Keratinocyte (primary cell): ENCODE measurements around the gene RARA. TPM values are rescaled to one million over a fixed set of nuclear protein-coding genes. Genes with fewer than 3 reads are reported as not detected.
"Not testable (repeated sequence)": the region's sequence is repeated elsewhere in the genome, so short reads cannot be mapped to it uniquely, and the experiment has no call there.

Source experiments
- DNase-seq: peaks from one replicate; pipeline ENCODE4 v3.0.0-alpha.2; 2011; ENCODE audit warnings: low read depth, missing footprints, low spot score
- FAIRE-seq: peaks from 2 replicates; lab custom pipeline; 2011; peaks lifted over from hg19 to GRCh38; lab: Jason Lieb, UNC
- H2AFZ ChIP-seq: 2 replicates; pipeline ENCODE4 v1.6.0; 2012; ENCODE audit warnings: low read length, control low read depth, inconsistent platforms; ENCODE audit not compliant: control insufficient read depth
- H3K27ac ChIP-seq: 2 replicates; pipeline ENCODE4 v1.5.1; 2011; ENCODE audit warnings: low read length; ENCODE audit not compliant: control insufficient read depth, insufficient read depth
- H3K27me3 ChIP-seq: 3 replicates; pipeline ENCODE4 v1.6.0; 2011; ENCODE audit warnings: low read length; ENCODE audit not compliant: control insufficient read depth, insufficient read depth; ENCODE audit errors: extremely low read depth
- H3K36me3 ChIP-seq, 2 experiments: 2 replicates in 1 of 2; 3 replicates in 1 of 2; pipeline ENCODE4 v1.5.1; 2011; ENCODE audit warnings: low read length in 2 of 2, mild to moderate bottlenecking in 1 of 2; ENCODE audit not compliant: control insufficient read depth in 2 of 2, insufficient read depth in 2 of 2; ENCODE audit errors: extremely low read depth in 1 of 2
- H3K4me1 ChIP-seq: 3 replicates; pipeline ENCODE4 v1.5.1; 2011; ENCODE audit warnings: low read length; ENCODE audit not compliant: control insufficient read depth, insufficient read depth; ENCODE audit errors: extremely low read depth
- H3K4me2 ChIP-seq: 3 replicates; pipeline ENCODE4 v1.6.0; 2011; ENCODE audit warnings: low read depth, low read length; ENCODE audit not compliant: control insufficient read depth, insufficient read depth; ENCODE audit errors: extremely low read depth
- H3K4me3 ChIP-seq, 3 experiments: fragments of 200-600 bp in 1 of 3; sonication (generic) in 1 of 3; 2 replicates in 2 of 3; 3 replicates in 1 of 3; pipeline ENCODE4 v1.5.1; 2011 to 2016; ENCODE audit warnings: low read length in 3 of 3, mild to moderate bottlenecking in 3 of 3, control low read depth in 2 of 3, inconsistent platforms in 1 of 3, low read depth in 1 of 3, mixed read lengths in 1 of 3, mixed run types in 1 of 3, moderate library complexity in 1 of 3; ENCODE audit not compliant: control insufficient read depth in 2 of 3, insufficient read depth in 2 of 3; ENCODE audit errors: extremely low read depth in 1 of 3
- H3K79me2 ChIP-seq: 2 replicates; pipeline ENCODE4 v1.6.0; 2012; ENCODE audit warnings: low read length; ENCODE audit not compliant: control insufficient read depth, insufficient read depth
- H3K9ac ChIP-seq: 3 replicates; pipeline ENCODE4 v1.6.0; 2011; ENCODE audit warnings: low read length; ENCODE audit not compliant: control insufficient read depth, insufficient read depth; ENCODE audit errors: extremely low read depth
- H3K9me1 ChIP-seq: 3 replicates; pipeline ENCODE4 v1.6.0; 2011; ENCODE audit warnings: low read length; ENCODE audit not compliant: control insufficient read depth, insufficient read depth; ENCODE audit errors: extremely low read depth
- H3K9me3 ChIP-seq: 2 replicates; pipeline ENCODE4 v1.5.1; 2012; ENCODE audit warnings: low read depth, low read length; ENCODE audit not compliant: control insufficient read depth
- H4K20me1 ChIP-seq: 3 replicates; pipeline ENCODE4 v1.6.0; 2011; ENCODE audit warnings: low read length; ENCODE audit not compliant: control insufficient read depth, insufficient read depth; ENCODE audit errors: extremely low read depth
- CTCF ChIP-seq, 3 experiments: IDR thresholded peaks in 1 of 3; conservative IDR thresholded peaks in 1 of 3; optimal IDR thresholded peaks in 1 of 3; 2 replicates in 2 of 3; 3 replicates in 1 of 3; pipeline versions ENCODE3 to v1.5.1; 2011; ENCODE audit warnings: low read length in 3 of 3, mild to moderate bottlenecking in 3 of 3, moderate library complexity in 2 of 3, control low read depth in 1 of 3, inconsistent platforms in 1 of 3; ENCODE audit not compliant: insufficient read depth in 2 of 3; ENCODE audit errors: extremely low read depth in 1 of 3
- EZH2 ChIP-seq: IDR thresholded peaks from one replicate; pipeline ENCODE4 v1.6.1; 2012; ENCODE audit warnings: inconsistent platforms, mild to moderate bottlenecking, low read length, moderate library complexity
- dilution Hi-C: fragments of 300-500 bp; cut with MboI; formaldehyde crosslinking; loops from one replicate; pipeline ENCODE4 v1.7.0; 2020; ENCODE audit warnings: low sequenced_read_pairs; ENCODE audit not compliant: extremely low pct_ligation_motif_present
- polyA plus RNA-seq, 5 experiments: library from polyadenylated mRNA; depleted of rRNA in 3 of 5; stranded (reverse) in 3 of 5; stranded (forward) in 1 of 5; unstranded in 1 of 5; fragments of >200 nt; gene quantifications; 1 replicate in 1 of 5; 2 replicates in 3 of 5; 3 replicates in 1 of 5; pipeline versions ENCODE4 v1.2.1 to v1.2.3, GENCODE V29; 2011 to 2012; ENCODE audit warnings: missing spikeins in 2 of 5, low read depth in 1 of 5, low replicate concordance in 1 of 5

Gene RARA
- polyA plus RNA-seq, 1 donor (not counting 4 experiments of a cell fraction or from before 2014, with no cell fraction given): 3.8 TPM

GRCh38 chr17:40374821-40375498 lies 66.0 kb downstream of the RARA start:
- Histone ChIP-seq H3K9ac (no peak overlapping the region), H3K4me2 (no peak overlapping the region), H3K27ac (no peak overlapping the region), H3K9me1 (no peaks in the 10 kb centered on the region), H2AFZ (no peak overlapping the region), H3K36me3 (no peaks in the 10 kb centered on the region), H3K9me3 (no peaks in the 10 kb centered on the region), H3K4me3 (no peak overlapping the region), H3K79me2 (no peaks in the 10 kb centered on the region), H3K27me3 (no peaks in the 10 kb centered on the region), H3K4me1 (peaks cover 3% of the 10 kb centered on the region), H4K20me1 (no peaks in the 10 kb centered on the region)
- dilution Hi-C loops: no loop called here
- FAIRE-seq (no peak), DNase-seq (no peak)
- no peak for TF ChIP-seq EZH2
- TF ChIP-seq CTCF (optimal IDR thresholded peaks at IDR 0.05 in 1 of 3, IDR thresholded peaks at IDR 0.05 in 1 of 3, conservative IDR thresholded peaks at IDR 0.05 in 1 of 3; ENCODE audit: extremely low read depth in 1 of 3, insufficient read depth in 2 of 3, low read length in 3 of 3): no peak

- not testable (repeated sequence) for FAIRE-seq
Observed at GRCh38 chr17:40375786-40376185, 66.8 kb downstream of the RARA start.

GRCh38 chr17:40376541-40376940 lies 67.6 kb downstream of the RARA start:
- H3K36me3 ChIP-seq, H4K20me1 ChIP-seq, DNase-seq, FAIRE-seq, H3K27ac ChIP-seq, H3K4me3 ChIP-seq, H3K4me1 ChIP-seq, H2AFZ ChIP-seq, H3K4me2 ChIP-seq, dilution Hi-C loops, H3K9me1 ChIP-seq, H3K9ac ChIP-seq, H3K27me3 ChIP-seq, H3K9me3 ChIP-seq, H3K79me2 ChIP-seq: not testable (repeated sequence)

More at GRCh38 chr17:40375786-40376185, 66.8 kb downstream of the RARA start:
- H3K9me1 ChIP-seq, H3K9ac ChIP-seq, H4K20me1 ChIP-seq, H3K4me1 ChIP-seq, dilution Hi-C loops, H3K4me2 ChIP-seq, H3K27ac ChIP-seq, DNase-seq, H3K36me3 ChIP-seq, H2AFZ ChIP-seq, H3K4me3 ChIP-seq, H3K27me3 ChIP-seq, H3K79me2 ChIP-seq, H3K9me3 ChIP-seq: not testable (repeated sequence)
